Measurements from ENCODE around the gene B4GALT2.
A peak's percentile ranks its signal among the peaks of the same experiment; 100 is the strongest.

Gene B4GALT2

GRCh38 chr1:43946236-43947060, 32.6 kb upstream of the B4GALT2 start, which contains the start of gene IPO13:
IPO13 (plus strand) TSS chr1:43946950; CDS start chr1:43947601, 651 bp downstream.
- DNase-seq (ENCODE audit: low read depth in 2 of 3, low spot score in 2 of 3): peak; percentile 82 to 94 (median 93)

- no peak for DNase-seq (ENCODE audit: low read depth in 2 of 3, low spot score in 2 of 3)
These were observed 31.7 kb upstream of the B4GALT2 start for GRCh38 chr1:43947061-43947873.

DNA sequence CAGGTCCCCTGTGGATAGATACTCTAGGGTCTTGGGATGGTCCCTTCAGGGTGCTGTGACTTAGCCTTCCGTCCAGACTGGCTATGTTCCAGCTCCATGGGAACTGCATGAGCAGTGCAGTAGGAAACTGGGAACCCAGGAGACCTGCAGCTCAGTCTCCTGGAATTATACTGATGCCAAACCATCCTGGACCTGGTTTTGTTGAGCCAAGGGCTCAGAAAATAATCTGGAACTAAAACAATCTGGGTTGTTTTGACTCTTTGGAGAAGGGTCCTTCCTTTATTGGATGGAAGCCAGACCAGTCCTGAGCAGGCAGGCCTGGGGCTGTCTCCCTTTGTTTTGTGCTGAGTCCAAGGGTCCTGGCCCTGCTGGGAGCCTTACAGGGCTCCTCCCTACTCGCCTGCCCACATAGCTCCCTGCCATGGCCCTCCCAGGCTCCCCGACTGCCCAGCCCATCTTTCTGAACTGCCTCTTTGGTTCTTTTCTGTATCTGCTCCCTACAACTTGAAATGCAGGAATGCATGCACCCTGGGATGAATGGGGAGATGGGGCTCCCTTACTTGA, 31.1 kb upstream of the B4GALT2 start:
- DNase-seq (ENCODE audit: low read depth in 2 of 3, low spot score in 2 of 3): no peak

DNA sequence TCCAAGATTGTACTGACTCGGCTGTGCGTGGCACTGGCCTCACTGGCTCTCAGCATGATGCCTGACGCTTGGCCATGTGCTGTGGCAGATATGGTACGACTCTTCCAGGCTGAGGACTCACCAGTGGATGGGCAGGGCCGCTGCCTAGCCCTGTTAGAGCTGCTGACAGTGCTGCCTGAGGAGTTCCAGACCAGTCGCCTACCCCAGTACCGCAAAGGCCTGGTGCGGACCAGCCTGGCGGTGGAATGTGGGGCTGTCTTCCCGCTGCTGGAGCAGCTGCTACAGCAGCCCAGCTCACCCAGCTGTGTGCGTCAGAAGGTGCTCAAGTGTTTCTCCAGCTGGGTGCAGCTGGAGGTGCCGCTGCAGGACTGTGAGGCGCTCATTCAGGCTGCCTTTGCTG, 29.3 kb upstream of the B4GALT2 start:
- DNase-seq (ENCODE audit: low read depth in 2 of 3, low spot score in 2 of 3): no peak

- no peak for DNase-seq (ENCODE audit: low read depth in 2 of 3, low spot score in 2 of 3)
These were observed 27.7 kb upstream of the B4GALT2 start for GRCh38 chr1:43951021-43951985.

- DNase-seq (ENCODE audit: low read depth in 2 of 3, low spot score in 2 of 3): no peak
These were observed 26.2 kb upstream of the B4GALT2 start for GRCh38 chr1:43952731-43953346.

- DNase-seq (ENCODE audit: low read depth in 2 of 3, low spot score in 2 of 3): no peak
These were observed 25.6 kb upstream of the B4GALT2 start for GRCh38 chr1:43953361-43953760.

DNA sequence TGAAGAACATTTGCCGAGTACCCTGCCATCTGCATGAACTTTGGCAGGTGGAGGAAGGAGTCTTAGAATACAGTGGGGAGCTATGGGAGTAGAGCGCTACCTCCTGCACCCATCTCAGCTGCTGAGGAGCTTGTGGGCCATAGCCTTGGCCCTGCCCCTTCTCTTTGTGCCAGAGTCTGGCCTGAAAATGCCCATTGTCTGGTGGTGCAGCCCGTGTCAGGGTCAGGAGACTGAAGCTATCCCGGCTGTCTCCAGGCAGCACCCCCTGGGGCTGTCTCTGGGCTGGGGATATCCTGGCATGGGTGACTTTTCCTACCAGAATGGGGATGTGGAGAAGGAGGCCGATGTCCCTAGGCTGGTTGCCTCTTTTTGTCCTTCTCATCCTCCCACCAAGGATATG, 25.0 kb upstream of the B4GALT2 start:
- DNase-seq (ENCODE audit: low read depth in 2 of 3, low spot score in 2 of 3): no peak

GRCh38 chr1:43956234-43956633, 22.8 kb upstream of the B4GALT2 start:
- no peak for DNase-seq (ENCODE audit: low read depth in 2 of 3, low spot score in 2 of 3)

- no peak for DNase-seq (ENCODE audit: low read depth in 2 of 3, low spot score in 2 of 3)
These were observed 21.5 kb upstream of the B4GALT2 start for GRCh38 chr1:43957407-43958040.

- DNase-seq (ENCODE audit: low read depth in 2 of 3, low spot score in 2 of 3): no peak
These were observed 20.4 kb upstream of the B4GALT2 start for GRCh38 chr1:43958351-43959255.

DNA sequence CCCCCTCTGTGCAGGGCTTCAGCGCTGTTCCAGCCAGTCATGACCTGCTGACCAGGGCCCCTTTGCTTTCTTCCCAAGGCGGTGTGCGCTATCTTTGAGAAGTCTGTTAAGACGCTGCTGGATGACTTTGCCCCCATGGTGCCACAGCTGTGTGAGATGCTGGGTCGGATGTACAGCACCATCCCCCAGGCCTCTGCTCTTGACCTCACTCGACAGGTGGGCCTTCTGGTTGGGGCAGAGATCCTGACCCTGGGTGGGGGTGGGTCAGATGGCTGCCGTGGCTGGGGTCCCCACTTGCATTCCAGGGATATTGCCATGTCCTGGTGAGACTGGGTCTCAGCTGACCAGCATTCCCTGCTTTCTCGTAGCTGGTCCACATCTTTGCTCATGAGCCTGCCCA, 18.2 kb upstream of the B4GALT2 start:
- no peak for DNase-seq (ENCODE audit: low read depth in 2 of 3, low spot score in 2 of 3)

GRCh38 chr1:43961692-43962091, 17.3 kb upstream of the B4GALT2 start:
- no peak for DNase-seq (ENCODE audit: low read depth in 2 of 3, low spot score in 2 of 3)

GRCh38 chr1:43962324-43962723, 16.7 kb upstream of the B4GALT2 start:
- DNase-seq (ENCODE audit: low read depth in 2 of 3, low spot score in 2 of 3): no peak

- DNase-seq (ENCODE audit: low read depth in 2 of 3, low spot score in 2 of 3): no peak
These were observed 16.0 kb upstream of the B4GALT2 start for GRCh38 chr1:43963006-43963405.

DNA sequence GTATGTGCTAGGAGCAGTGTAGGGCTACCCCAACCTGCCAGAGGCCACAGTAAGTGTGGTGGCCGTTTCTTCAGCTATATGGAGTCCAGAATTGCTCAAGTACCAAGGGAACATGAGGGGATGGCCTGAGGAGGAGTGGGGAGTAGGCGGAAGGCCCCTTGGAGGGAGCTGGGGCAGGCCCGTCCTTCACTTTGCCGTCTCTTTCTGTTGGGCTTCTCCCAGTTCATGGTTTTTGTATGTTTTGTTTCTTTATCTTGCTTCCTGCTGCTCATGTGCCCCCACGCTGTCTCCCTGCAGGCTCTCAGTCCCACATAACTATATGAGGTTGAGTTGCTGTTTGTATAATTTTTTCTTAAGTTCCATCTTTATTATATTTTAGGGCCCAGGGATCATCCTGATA, 15.1 kb upstream of the B4GALT2 start:
- DNase-seq (ENCODE audit: low read depth in 2 of 3, low spot score in 2 of 3): no peak

GRCh38 chr1:43965316-43965715, 13.7 kb upstream of the B4GALT2 start:
- no peak for DNase-seq (ENCODE audit: low read depth in 2 of 3, low spot score in 2 of 3)

DNA sequence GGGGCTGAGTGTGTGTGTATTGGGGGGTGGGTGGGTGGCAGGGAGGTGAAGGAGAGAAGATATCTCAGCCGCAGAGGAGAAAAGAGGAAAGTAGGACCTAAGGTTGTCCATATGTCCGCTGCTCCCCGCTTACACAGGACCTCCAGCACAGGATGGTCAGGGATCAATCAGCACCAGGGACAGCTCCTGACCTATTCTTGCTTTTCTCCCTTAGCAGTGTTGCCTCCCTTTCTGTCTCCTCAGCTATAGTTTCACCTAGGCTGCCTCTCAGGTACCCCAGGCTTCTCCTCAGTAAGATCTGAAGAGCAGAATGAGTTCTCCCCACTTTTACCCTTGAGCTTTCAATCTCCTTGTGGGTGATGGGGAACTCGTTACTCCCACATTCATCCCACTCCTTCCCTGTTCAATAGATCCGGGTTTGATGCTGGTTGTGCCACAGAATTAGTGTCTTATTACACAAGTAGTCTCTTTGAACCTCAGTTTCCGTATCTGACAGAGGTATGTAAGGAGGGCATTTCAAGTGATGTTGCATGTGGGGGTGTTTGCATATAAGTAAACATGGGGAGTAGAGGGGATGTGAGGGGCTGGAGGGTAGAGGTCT, 10.6 kb upstream of the B4GALT2 start:
- no peak for DNase-seq (ENCODE audit: low read depth in 2 of 3, low spot score in 2 of 3)

DNA sequence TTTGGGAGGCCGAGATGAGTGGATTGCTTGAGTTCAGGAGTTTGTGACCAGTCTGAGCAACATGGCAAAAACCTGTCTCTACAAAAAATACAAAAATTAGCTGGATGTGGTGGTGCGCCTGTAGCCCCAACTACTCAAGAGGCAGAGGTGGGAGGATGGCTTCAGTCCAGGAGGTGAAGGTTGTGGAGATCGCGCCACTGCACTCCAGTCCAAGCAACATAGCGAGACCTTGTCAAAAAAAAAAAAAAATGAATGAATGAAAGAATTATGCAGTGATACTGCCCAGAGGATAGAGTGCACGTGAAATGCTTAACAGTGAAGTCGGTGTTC, 9.6 kb upstream of the B4GALT2 start:
- no peak for DNase-seq (ENCODE audit: low read depth in 2 of 3, low spot score in 2 of 3)

Measured in activated CD8-positive, alpha-beta memory T cell treated with anti-CD3 and anti-CD28 coated beads for 48 hours (primary cell).